Osteoblast (primary cell): ENCODE data around the gene BTRC. TPM values are rescaled to one million over a fixed set of nuclear protein-coding genes. Genes with fewer than 3 reads are reported as not detected.

Experiments
- DNase-seq: peaks from one replicate; pipeline ENCODE4 v3.0.0; 2011; ENCODE audit warnings: low spot score, mixed read lengths; ENCODE audit not compliant: insufficient read length; ENCODE audit errors: missing footprints
- H2AFZ ChIP-seq: 2 replicates; pipeline ENCODE4 v1.6.0; 2011; ENCODE audit warnings: mild to moderate bottlenecking, low read length
- H3K27ac ChIP-seq: 2 replicates; pipeline ENCODE4 v1.5.1; 2011; ENCODE audit warnings: mild to moderate bottlenecking, low read depth, low read length, moderate library complexity
- H3K27me3 ChIP-seq: 2 replicates; pipeline ENCODE4 v1.6.0; 2012; ENCODE audit warnings: mild to moderate bottlenecking, control low read depth, inconsistent platforms, low read length, moderate library complexity; ENCODE audit not compliant: insufficient read depth
- H3K36me3 ChIP-seq: 2 replicates; pipeline ENCODE4 v1.5.1; 2011; ENCODE audit warnings: mild to moderate bottlenecking, low read length, control low read depth, moderate library complexity; ENCODE audit not compliant: insufficient read depth
- H3K4me1 ChIP-seq: 2 replicates; pipeline ENCODE4 v1.5.1; 2011; ENCODE audit warnings: mild to moderate bottlenecking, low read length, control low read depth, moderate library complexity; ENCODE audit not compliant: insufficient read depth
- H3K4me2 ChIP-seq: 2 replicates; pipeline ENCODE4 v1.6.0; 2011; ENCODE audit warnings: mild to moderate bottlenecking, low read length; ENCODE audit not compliant: insufficient read depth
- H3K4me3 ChIP-seq: fragments of 200-600 bp; sonication (generic); 3 replicates; pipeline ENCODE4 v1.5.1; 2012; ENCODE audit warnings: mild to moderate bottlenecking, low read length, inconsistent platforms; ENCODE audit not compliant: insufficient read depth
- H3K79me2 ChIP-seq: 2 replicates; pipeline ENCODE4 v1.6.0; 2012; ENCODE audit warnings: mild to moderate bottlenecking, low read length, control low read depth, inconsistent platforms; ENCODE audit not compliant: insufficient read depth
- H3K9me3 ChIP-seq: 2 replicates; pipeline ENCODE4 v1.5.1; 2011; ENCODE audit warnings: low read depth, low read length, control low read depth
- H4K20me1 ChIP-seq: 2 replicates; pipeline ENCODE4 v1.6.0; 2012; ENCODE audit warnings: mild to moderate bottlenecking, low read length, control low read depth; ENCODE audit not compliant: insufficient read depth
- total RNA-seq: library from RNA; depleted of rRNA; stranded (reverse); fragments of >200 nt; gene quantifications from 2 replicates; pipeline ENCODE4 v1.2.3, GENCODE V29; 2012
- TF ChIP-seq, protein P1 (sequence below): IDR thresholded peaks from 2 replicates; pipeline ENCODE4 v1.5.1; 2011; ENCODE audit warnings: mild to moderate bottlenecking, low read depth, low read length, moderate library complexity; ENCODE audit errors: extremely low read depth

BTRC gene
- total RNA-seq, 1 donor, result 11.2 TPM

DNA sequence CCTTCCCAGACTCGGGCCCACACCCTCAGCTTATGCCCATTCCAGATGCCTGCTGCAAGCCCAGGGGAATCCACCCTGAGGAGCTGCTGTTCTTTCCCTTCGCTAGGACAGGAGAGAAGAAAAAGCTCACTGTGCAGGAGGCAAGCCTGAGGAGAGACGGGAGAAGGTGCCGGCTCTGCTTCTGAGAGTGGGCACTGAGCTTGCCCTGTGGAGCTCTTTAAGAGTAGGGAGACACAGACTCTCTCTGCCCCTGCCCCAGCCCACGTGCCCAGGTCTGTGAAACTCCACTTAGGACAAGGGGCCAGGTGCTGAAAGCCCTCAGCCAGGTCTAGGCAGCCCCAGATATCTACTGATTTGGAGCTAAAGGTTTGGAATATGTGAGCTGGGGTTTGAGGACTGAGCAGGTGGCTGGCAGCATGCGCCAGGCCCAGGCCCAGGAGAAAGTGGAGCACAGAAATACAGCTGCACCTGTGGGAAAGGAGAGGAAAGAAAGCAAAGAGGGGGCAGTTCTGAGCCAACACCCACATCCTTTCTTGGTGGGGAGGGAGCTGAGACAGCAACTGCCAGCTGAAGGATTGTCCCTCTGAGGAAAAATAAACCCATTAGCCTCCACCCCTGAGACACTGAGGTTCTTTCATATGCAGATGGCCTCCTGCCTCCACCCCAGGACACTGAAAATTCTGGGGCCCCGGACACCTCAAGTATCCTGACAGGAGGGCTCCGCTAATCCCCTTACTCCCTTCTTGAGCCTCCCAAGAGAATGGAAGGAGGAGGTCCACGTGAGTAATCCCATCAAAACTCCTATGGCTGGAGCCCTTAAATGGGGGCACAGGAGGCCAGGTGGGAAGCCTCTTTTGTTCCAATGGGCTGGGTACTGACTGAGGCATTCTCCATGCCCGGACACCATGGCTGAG, 226.8 kb downstream of the BTRC start:
- H3K4me2 ChIP-seq, result no peak overlapping the region
- TF ChIP-seq, protein P1, sequence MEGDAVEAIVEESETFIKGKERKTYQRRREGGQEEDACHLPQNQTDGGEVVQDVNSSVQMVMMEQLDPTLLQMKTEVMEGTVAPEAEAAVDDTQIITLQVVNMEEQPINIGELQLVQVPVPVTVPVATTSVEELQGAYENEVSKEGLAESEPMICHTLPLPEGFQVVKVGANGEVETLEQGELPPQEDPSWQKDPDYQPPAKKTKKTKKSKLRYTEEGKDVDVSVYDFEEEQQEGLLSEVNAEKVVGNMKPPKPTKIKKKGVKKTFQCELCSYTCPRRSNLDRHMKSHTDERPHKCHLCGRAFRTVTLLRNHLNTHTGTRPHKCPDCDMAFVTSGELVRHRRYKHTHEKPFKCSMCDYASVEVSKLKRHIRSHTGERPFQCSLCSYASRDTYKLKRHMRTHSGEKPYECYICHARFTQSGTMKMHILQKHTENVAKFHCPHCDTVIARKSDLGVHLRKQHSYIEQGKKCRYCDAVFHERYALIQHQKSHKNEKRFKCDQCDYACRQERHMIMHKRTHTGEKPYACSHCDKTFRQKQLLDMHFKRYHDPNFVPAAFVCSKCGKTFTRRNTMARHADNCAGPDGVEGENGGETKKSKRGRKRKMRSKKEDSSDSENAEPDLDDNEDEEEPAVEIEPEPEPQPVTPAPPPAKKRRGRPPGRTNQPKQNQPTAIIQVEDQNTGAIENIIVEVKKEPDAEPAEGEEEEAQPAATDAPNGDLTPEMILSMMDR, result no peak
- no peaks in the 10 kb centered on the region for H3K4me1 ChIP-seq

DNA sequence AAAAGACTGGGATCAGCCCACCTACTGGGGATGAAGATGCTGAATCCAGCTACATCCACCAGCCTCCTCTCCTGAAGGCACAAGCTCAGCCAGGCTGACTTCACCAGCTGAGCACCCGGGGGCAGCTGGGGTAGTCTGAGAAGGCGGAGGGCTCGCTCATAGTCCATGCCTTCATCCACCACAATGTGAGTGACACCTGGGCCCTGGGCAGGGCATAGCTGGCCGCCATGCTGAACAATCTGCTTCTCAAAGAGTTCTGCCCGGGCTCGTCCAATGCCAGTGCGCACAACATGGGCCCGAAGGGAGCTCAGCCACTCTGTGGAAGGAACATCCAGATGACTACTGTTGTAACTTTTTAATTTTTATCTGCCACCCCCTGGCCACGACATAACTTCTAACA, 231.9 kb downstream of the BTRC start:
- Histone ChIP-seq H2AFZ (no peak overlapping the region), H4K20me1 (no peaks in the 10 kb centered on the region), H3K9me3 (no peaks in the 10 kb centered on the region), H3K36me3 (peaks cover 31% of the 10 kb centered on the region), H3K4me2 (no peak overlapping the region), H3K4me1 (peaks cover 19% of the 10 kb centered on the region), H3K27ac (no peak overlapping the region), H3K27me3 (no peaks in the 10 kb centered on the region), H3K4me3 (no peak overlapping the region), H3K79me2 (peaks cover 26% of the 10 kb centered on the region)
- DNase-seq, result no peak
- TF ChIP-seq, protein P1, result no peak

More for the DNA sequence above, 226.8 kb downstream of the BTRC start:
- Histone ChIP-seq H3K4me3 (no peak overlapping the region), H3K79me2 (no peaks in the 10 kb centered on the region), H3K9me3 (no peaks in the 10 kb centered on the region), H4K20me1 (no peaks in the 10 kb centered on the region), H3K27ac (no peak overlapping the region), H3K27me3 (no peaks in the 10 kb centered on the region), H2AFZ (no peak overlapping the region), H3K36me3 (peaks cover 41% of the 10 kb centered on the region)
- DNase-seq, result no peak

DNA sequence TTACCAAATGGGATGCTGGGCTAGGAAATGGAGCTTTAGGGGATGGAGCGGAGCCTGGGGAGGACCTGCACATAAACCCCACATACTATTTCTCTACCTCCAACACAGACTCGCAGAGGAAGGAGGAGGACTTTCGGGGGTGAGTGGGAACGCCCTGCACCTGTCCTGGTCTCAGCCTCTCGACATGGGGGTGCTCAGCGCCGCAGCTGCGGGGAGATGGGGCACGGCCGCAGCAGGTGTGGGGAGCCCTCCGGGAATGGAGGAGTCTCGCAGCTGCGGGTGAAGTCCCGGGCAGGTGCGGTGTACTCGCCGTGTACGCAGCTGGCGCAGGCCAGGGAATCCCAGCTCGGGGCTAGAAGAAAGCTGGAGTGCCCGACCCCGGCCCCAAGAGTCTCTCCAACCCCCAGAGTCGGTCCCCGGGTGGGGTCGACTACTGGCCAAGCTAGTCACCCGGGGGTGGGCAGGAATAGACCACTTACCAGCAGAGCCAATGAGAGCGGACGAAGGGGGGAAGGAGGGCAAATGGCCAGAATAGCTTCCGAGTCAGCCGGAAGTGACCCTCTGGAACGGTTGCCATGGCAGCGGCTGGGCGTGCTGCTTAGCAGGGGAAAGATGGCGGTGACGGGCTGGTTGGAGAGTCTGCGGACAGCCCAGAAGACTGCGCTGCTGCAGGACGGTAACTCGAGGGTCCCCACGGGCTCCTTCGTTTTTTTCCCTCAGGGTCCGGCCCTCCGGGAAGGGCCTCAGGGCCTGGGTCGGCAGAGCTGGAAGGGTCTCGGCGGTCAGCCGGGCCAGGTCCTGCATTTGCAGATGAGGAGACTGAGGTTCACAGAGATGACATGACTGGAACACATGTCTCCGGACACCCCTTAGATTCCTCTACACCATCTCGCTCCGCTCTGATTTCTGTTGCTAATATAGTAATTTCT, 234.0 kb downstream of the BTRC start, which contains the start of the genes DPCD and POLL:
Gene DPCD (plus strand): TSS at position 597 of the 929 bp plus-strand sequence. CDS start 16 bp downstream, at position 613.
Gene POLL (minus strand): TSS at position 533 of the 929 bp plus-strand sequence. CDS start 897 bp downstream, outside the sequence.
- Histone ChIP-seq H3K27ac (peak within 1 kb of the TSS; percentile 66), H2AFZ (peak within 1 kb of the TSS; percentile 85), H3K27me3 (no peaks in the 10 kb centered on the region), H4K20me1 (peaks cover 1% of the 10 kb centered on the region), H3K4me1 (peaks cover 19% of the 10 kb centered on the region), H3K4me2 (peak within 1 kb of the TSS; percentile 99), H3K4me3 (peak within 1 kb of the TSS; percentile 95), H3K9me3 (no peaks in the 10 kb centered on the region), H3K79me2 (peaks cover 26% of the 10 kb centered on the region), H3K36me3 (peaks cover 14% of the 10 kb centered on the region)
- peak; percentile 99 for DNase-seq
- TF ChIP-seq, protein P1, result no peak
